HG03442 (cell line): ENCODE results near the gene MYH10.

Experiments used
- ATAC-seq: cut with Tn5 transposase; IDR thresholded peaks from one replicate; pipeline ENCODE4 v1.9.1; 2021; ENCODE audit warnings: mild to moderate bottlenecking, moderate library complexity; ENCODE audit not compliant: unreplicated experiment

Gene MYH10

GRCh38 chr17:8477715-8478441 is 152.6 kb downstream of the MYH10 start:
- no peak for ATAC-seq

GRCh38 chr17:8477171-8477570 is 153.4 kb downstream of the MYH10 start:
- no peak for ATAC-seq

GRCh38 chr17:8476741-8477140 is 153.8 kb downstream of the MYH10 start:
- ATAC-seq: no peak

- ATAC-seq: no peak
Measured at GRCh38 chr17:8475781-8476180, 154.7 kb downstream of the MYH10 start.

- ATAC-seq: no peak
Measured at GRCh38 chr17:8475227-8475626, 155.3 kb downstream of the MYH10 start.

GRCh38 chr17:8474826-8475225 is 155.7 kb downstream of the MYH10 start:
- ATAC-seq: no peak

GRCh38 chr17:8473451-8474192 is 156.9 kb downstream of the MYH10 start:
- ATAC-seq: no peak

- ATAC-seq: no peak
Measured at GRCh38 chr17:8472663-8473062, 157.9 kb downstream of the MYH10 start.

GRCh38 chr17:8470447-8471047 is 160.0 kb downstream of the MYH10 start:
- ATAC-seq: no peak

GRCh38 chr17:8469964-8470363 is 160.6 kb downstream of the MYH10 start:
- ATAC-seq: no peak

- ATAC-seq: no peak
Measured at GRCh38 chr17:8468980-8469379, 161.5 kb downstream of the MYH10 start.

GRCh38 chr17:8468127-8468526 is 162.4 kb downstream of the MYH10 start:
- no peak for ATAC-seq

- no peak for ATAC-seq
Measured at GRCh38 chr17:8467527-8467926, 163.0 kb downstream of the MYH10 start.

- ATAC-seq: no peak
Measured at GRCh38 chr17:8466873-8467272, 163.7 kb downstream of the MYH10 start.

- no peak for ATAC-seq
Measured at GRCh38 chr17:8466456-8466855, 164.1 kb downstream of the MYH10 start.

GRCh38 chr17:8465759-8466158 is 164.8 kb downstream of the MYH10 start:
- no peak for ATAC-seq

GRCh38 chr17:8465356-8465755 is 165.2 kb downstream of the MYH10 start:
- ATAC-seq: no peak

- no peak for ATAC-seq
Measured at GRCh38 chr17:8464941-8465340, 165.6 kb downstream of the MYH10 start.

- no peak for ATAC-seq
Measured at GRCh38 chr17:8463099-8463498, 167.4 kb downstream of the MYH10 start.

- ATAC-seq: no peak
Measured at GRCh38 chr17:8462564-8462963, 168.0 kb downstream of the MYH10 start.

GRCh38 chr17:8459831-8460230 is 170.7 kb downstream of the MYH10 start:
- no peak for ATAC-seq

- ATAC-seq: no peak
Measured at GRCh38 chr17:8459107-8459506, 171.4 kb downstream of the MYH10 start.
